PC-3 (cell line): Measurements from ENCODE around the gene CACNA1C. TPM values are rescaled to one million over a fixed set of nuclear protein-coding genes. Genes with fewer than 3 reads are reported as not detected.

Experiments
- ATAC-seq: fragments of 200-7000 bp; cut with Tn5 transposase; 2 replicates; pipeline ENCODE4 v1.9.1; 2020; ENCODE audit warnings: mild to moderate bottlenecking, moderate library complexity
- BruUV-seq: library from RNA; stranded (reverse); fragments of 400-500 nt; replicated peaks from 2 replicates; lab custom pipeline; 2021; lab: Mats Ljungman, UMichigan
- CTCF ChIA-PET: fragments of 300-600 bp; sonication (Branson Sonifier 250); formaldehyde crosslinking; loops from one replicate; lab custom pipeline; 2022; ENCODE audit warnings: antibody characterized with exemption; lab: Charles Lee
- POLR2A ChIA-PET: fragments of 300-600 bp; sonication (Branson Sonifier 250); formaldehyde crosslinking; loops from one replicate; lab custom pipeline; 2022; ENCODE audit warnings: antibody characterized with exemption; ENCODE audit not compliant: unreplicated experiment; lab: Charles Lee
- DNase-seq: peaks from one replicate; pipeline ENCODE4 v3.0.0-alpha.2; 2015
- H2AFZ ChIP-seq: fragments of 300-600 bp; sonication (generic); 2 replicates; pipeline ENCODE4 v1.6.0; 2016; ENCODE audit warnings: antibody characterized with exemption, low read length
- H3F3A ChIP-seq: fragments of 300-600 bp; sonication (generic); one replicate; pipeline ENCODE4 v1.6.0; 2017; ENCODE audit warnings: antibody characterized with exemption, low read length, control low read depth, mild to moderate bottlenecking; ENCODE audit not compliant: unreplicated experiment
- H3K27ac ChIP-seq: fragments of 300-600 bp; sonication (generic); 2 replicates; pipeline ENCODE4 v1.5.1; 2016; ENCODE audit warnings: mild to moderate bottlenecking, low read length
- H3K27me3 ChIP-seq: fragments of 300-600 bp; sonication (generic); 2 replicates; pipeline ENCODE4 v1.6.1; 2016; ENCODE audit warnings: low read length, mixed read lengths
- H3K36me3 ChIP-seq: fragments of 300-600 bp; sonication (generic); 2 replicates; pipeline ENCODE4 v1.6.1; 2016; ENCODE audit warnings: low read depth, mixed run types, low read length, mixed read lengths
- H3K4me1 ChIP-seq: fragments of 300-600 bp; sonication (generic); 2 replicates; pipeline ENCODE4 v1.5.1; 2016; ENCODE audit warnings: low read length; ENCODE audit not compliant: insufficient read depth
- H3K4me2 ChIP-seq: fragments of 300-600 bp; sonication (generic); 2 replicates; pipeline ENCODE4 v1.6.0; 2016; ENCODE audit warnings: low read length
- H3K4me3 ChIP-seq: fragments of 300-600 bp; sonication (generic); 2 replicates; pipeline ENCODE4 v1.5.1; 2016; ENCODE audit warnings: mild to moderate bottlenecking, low read length, mixed read lengths
- H3K79me2 ChIP-seq: fragments of 300-600 bp; sonication (generic); 2 replicates; pipeline ENCODE4 v1.6.1; 2017; ENCODE audit warnings: low read length, mixed read lengths
- H3K9ac ChIP-seq: fragments of 300-600 bp; sonication (generic); 2 replicates; pipeline ENCODE4 v1.6.0; 2016; ENCODE audit warnings: mild to moderate bottlenecking, low read length
- H3K9me2 ChIP-seq: fragments of 300-600 bp; sonication (generic); replicated peaks from 2 replicates; pipeline ENCODE4 v1.6.1; 2016; ENCODE audit warnings: mixed run types, low read length, mixed read lengths
- H3K9me3 ChIP-seq: fragments of 300-600 bp; sonication (generic); 2 replicates; pipeline ENCODE4 v1.6.1; 2016; ENCODE audit warnings: low read length, mixed read lengths
- H4K20me1 ChIP-seq: fragments of 300-600 bp; sonication (generic); 2 replicates; pipeline ENCODE4 v1.6.1; 2016; ENCODE audit warnings: low read length, mixed read lengths
- EZH2 ChIP-seq: fragments of 300-600 bp; sonication (generic); IDR thresholded peaks from one replicate; pipeline ENCODE4 v1.6.1; 2017; ENCODE audit warnings: antibody characterized with exemption, mild to moderate bottlenecking, low read length; ENCODE audit not compliant: unreplicated experiment
- EZH2phosphoT487 ChIP-seq: fragments of 300-600 bp; sonication (generic); IDR thresholded peaks from 2 replicates; pipeline ENCODE4 v1.6.1; 2018; ENCODE audit warnings: mild to moderate bottlenecking, antibody characterized with exemption, low read length, borderline replicate concordance
- intact Hi-C: fragments of 100-400 bp; cut with micrococcal nuclease; formaldehyde crosslinking; loops from 2 replicates; pipeline ENCODE4 v1.9.0; 2023
- total RNA-seq: library from RNA; depleted of rRNA; stranded (reverse); fragments of >200 nt; gene quantifications from 2 replicates; pipeline ENCODE4 v1.2.3, GENCODE V29; 2014
- TF ChIP-seq, protein P1 (sequence below): fragments of 300-600 bp; sonication (generic); conservative IDR thresholded peaks from 2 replicates; pipeline ENCODE4 v1.5.1; 2017; ENCODE audit warnings: antibody characterized with exemption, low read depth, mild to moderate bottlenecking, low read length

The CACNA1C gene
- total RNA-seq, 1 experiment from 2014 or later = not detected

DNA sequence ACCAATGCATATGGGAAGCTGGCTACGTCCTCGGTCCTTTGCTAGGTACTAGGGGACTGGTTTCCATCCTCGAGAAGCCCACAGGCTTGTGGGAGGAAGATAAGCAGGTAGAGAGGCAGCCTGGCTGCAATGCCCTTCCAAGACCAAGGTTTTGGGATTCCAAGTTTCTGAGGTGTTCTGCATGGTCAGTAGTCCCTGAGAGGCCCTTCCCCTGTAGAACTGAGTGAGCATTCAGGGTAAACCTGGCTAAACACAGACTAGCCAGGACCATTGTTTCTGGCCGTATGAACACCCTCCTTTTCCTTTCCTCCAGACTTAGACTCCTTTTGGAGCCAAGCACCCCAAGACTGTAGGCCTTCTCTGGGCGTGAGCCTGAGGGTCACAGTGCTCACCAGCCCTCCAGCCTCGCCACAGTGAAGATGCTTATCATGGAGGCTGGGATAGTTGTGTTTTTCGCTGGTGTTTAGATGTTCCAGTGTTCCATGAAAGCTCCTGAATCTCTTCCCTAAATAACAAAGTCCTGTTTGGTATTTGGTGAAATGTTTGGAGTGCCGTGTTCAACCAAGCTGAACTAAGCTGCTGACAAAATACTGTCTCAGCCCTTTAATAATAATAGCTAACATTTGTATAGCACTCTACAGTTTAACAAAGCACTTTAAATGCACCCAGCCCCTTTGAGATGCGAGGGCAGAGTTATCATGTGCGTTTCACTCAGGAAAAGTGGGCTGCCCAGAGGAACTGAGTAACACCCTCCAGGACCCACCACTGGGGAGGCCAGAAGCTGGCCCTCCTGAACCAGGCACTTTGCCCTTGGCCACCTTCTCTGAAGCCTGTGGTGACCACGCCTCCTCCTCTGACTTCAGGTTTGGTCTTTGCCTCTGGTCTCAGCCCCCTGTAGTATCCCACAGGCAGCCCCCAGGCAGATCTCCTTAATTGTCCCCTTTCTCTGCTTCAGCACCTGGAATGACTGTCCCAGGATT lies 284.5 kb downstream of the CACNA1C start:
- no peaks in the 10 kb centered on the region for H4K20me1 ChIP-seq
- no peaks in the 10 kb centered on the region for H3F3A ChIP-seq
- no peak for DNase-seq
- H3K9ac ChIP-seq = peak overlapping the region; percentile 36; the same call in 1 of the 2 replicates
- no peak overlapping the region for H2AFZ ChIP-seq
- no peak for ATAC-seq
- peak overlapping the region; percentile 89 for H3K27ac ChIP-seq
- no peak overlapping the region for H3K4me3 ChIP-seq
- peak overlapping the region; percentile 78 for H3K4me2 ChIP-seq
- peaks cover 53% of the 10 kb centered on the region for H3K4me1 ChIP-seq
- no peaks in the 10 kb centered on the region for H3K36me3 ChIP-seq
- H3K79me2 ChIP-seq = no peaks in the 10 kb centered on the region
- no peaks in the 10 kb centered on the region for H3K27me3 ChIP-seq
- BruUV-seq = no TSS peak
- H3K9me3 ChIP-seq = no peaks in the 10 kb centered on the region
- CTCF ChIA-PET = no interaction called here
- H3K9me2 ChIP-seq = no peaks in the 10 kb centered on the region
- intact Hi-C loops = no loop called here
- TF ChIP-seq EZH2phosphoT487 (no peak), EZH2 (no peak)
- TF ChIP-seq, protein P1, sequence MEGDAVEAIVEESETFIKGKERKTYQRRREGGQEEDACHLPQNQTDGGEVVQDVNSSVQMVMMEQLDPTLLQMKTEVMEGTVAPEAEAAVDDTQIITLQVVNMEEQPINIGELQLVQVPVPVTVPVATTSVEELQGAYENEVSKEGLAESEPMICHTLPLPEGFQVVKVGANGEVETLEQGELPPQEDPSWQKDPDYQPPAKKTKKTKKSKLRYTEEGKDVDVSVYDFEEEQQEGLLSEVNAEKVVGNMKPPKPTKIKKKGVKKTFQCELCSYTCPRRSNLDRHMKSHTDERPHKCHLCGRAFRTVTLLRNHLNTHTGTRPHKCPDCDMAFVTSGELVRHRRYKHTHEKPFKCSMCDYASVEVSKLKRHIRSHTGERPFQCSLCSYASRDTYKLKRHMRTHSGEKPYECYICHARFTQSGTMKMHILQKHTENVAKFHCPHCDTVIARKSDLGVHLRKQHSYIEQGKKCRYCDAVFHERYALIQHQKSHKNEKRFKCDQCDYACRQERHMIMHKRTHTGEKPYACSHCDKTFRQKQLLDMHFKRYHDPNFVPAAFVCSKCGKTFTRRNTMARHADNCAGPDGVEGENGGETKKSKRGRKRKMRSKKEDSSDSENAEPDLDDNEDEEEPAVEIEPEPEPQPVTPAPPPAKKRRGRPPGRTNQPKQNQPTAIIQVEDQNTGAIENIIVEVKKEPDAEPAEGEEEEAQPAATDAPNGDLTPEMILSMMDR = no peak
- POLR2A ChIA-PET = no interaction called here

- ChIA-PET POLR2A (no interaction called here), CTCF (no interaction called here)
- Histone ChIP-seq H3K9me2 (no peaks in the 10 kb centered on the region), H3F3A (no peaks in the 10 kb centered on the region), H3K4me2 (peak overlapping the region; percentile 75), H3K36me3 (no peaks in the 10 kb centered on the region), H3K4me1 (peaks cover 53% of the 10 kb centered on the region), H3K9me3 (no peaks in the 10 kb centered on the region), H3K4me3 (no peak overlapping the region), H2AFZ (no peak overlapping the region), H3K79me2 (no peaks in the 10 kb centered on the region), H4K20me1 (no peaks in the 10 kb centered on the region), H3K27ac (peak overlapping the region; percentile 71), H3K9ac (no peak overlapping the region), H3K27me3 (no peaks in the 10 kb centered on the region)
- TF ChIP-seq EZH2phosphoT487 (no peak), EZH2 (no peak)
- TF ChIP-seq, protein P1 = no peak
- DNase-seq (no peak), ATAC-seq (no peak)
- intact Hi-C loops = no loop called here
- no TSS peak for BruUV-seq
These were observed 285.6 kb downstream of the CACNA1C start for GRCh38 chr12:2338381-2338780.
